HCT116 (cell line): ENCODE data around the gene EPHA10. TPM values are rescaled to one million over a fixed set of nuclear protein-coding genes. Genes with fewer than 3 reads are reported as not detected.

ENCODE experiments used
- ATAC-seq: fragments of 200-7000 bp; cut with Tn5 transposase; 2 replicates; pipeline ENCODE4 v1.9.1; 2020; ENCODE audit warnings: mild to moderate bottlenecking, moderate library complexity
- BruUV-seq: library from RNA; stranded (reverse); fragments of 400-500 nt; replicated peaks from 2 replicates; lab custom pipeline; 2021; lab: Mats Ljungman, UMichigan
- CTCF ChIA-PET: fragments of 300-600 bp; sonication (Branson Sonifier 250); formaldehyde crosslinking; loops from one replicate; lab custom pipeline; 2021; ENCODE audit warnings: antibody characterized with exemption; lab: Charles Lee
- POLR2A ChIA-PET: fragments of 300-600, 350-600 bp; sonication (Branson Sonifier 250); formaldehyde crosslinking; loops from one replicate; lab custom pipeline; 2021; ENCODE audit warnings: antibody characterized with exemption; lab: Charles Lee
- RAD21 ChIA-PET, 2 experiments: fragments of 300-600 bp; sonication (Branson Sonifier 250); formaldehyde crosslinking; loops; one replicate each; lab custom pipeline; 2023; ENCODE audit warnings: low total read pairs in 2 of 2; ENCODE audit not compliant: uncharacterized antibody in 2 of 2, unreplicated experiment in 2 of 2, low non-redundant PET in 1 of 2; lab: Charles Lee
- DNase-seq: peaks from one replicate; pipeline ENCODE4 v3.0.0-alpha.2; 2010; ENCODE audit warnings: low read depth, low spot score
- H2AFZ ChIP-seq: fragments of 200-600 bp; shearing (Covaris generic), sonication (generic); 2 replicates; pipeline ENCODE4 v1.6.1; 2017; ENCODE audit warnings: low read depth, mixed run types, mixed read lengths, antibody characterized with exemption, low read length; ENCODE audit not compliant: poor library complexity, severe bottlenecking
- H3K27ac ChIP-seq: 2 replicates; pipeline ENCODE4 v1.5.1; 2012; ENCODE audit warnings: low read depth, low read length
- H3K27me3 ChIP-seq: fragments of 200-600 bp; sonication (generic); 2 replicates; pipeline ENCODE4 v1.6.1; 2016; ENCODE audit warnings: mixed run types, low read length, mixed read lengths; ENCODE audit not compliant: insufficient read depth
- H3K36me3 ChIP-seq, 2 experiments: fragments of 200-500 bp in 1 of 2; fragments of 200-600 bp in 1 of 2; sonication (Bioruptor generic) in 1 of 2; sonication (generic) in 1 of 2; 2 replicates each; pipeline versions ENCODE4 v1.5.1 to v1.6.1; 2014 to 2016; ENCODE audit warnings: low read length in 2 of 2, inconsistent platforms in 1 of 2, mixed read lengths in 1 of 2, mixed run types in 1 of 2; ENCODE audit not compliant: insufficient read depth in 2 of 2, control insufficient read depth in 1 of 2
- H3K4me1 ChIP-seq, 2 experiments: fragments of 200-600 bp in 1 of 2; sonication (generic) in 1 of 2; 2 replicates each; pipeline versions ENCODE4 v1.5.1 to v1.6.1; 2012 to 2017; ENCODE audit warnings: low read length in 2 of 2, inconsistent platforms in 1 of 2, mild to moderate bottlenecking in 1 of 2, mixed read lengths in 1 of 2, mixed run types in 1 of 2, moderate library complexity in 1 of 2; ENCODE audit not compliant: insufficient read depth in 2 of 2, control insufficient read depth in 1 of 2
- H3K4me2 ChIP-seq: fragments of 200-600 bp; sonication (generic); 2 replicates; pipeline ENCODE4 v1.6.1; 2017; ENCODE audit warnings: mixed run types, low read length, mixed read lengths
- H3K4me3 ChIP-seq, 2 experiments: fragments of 200-600 bp in 1 of 2; sonication (generic) in 1 of 2; replicated peaks in 1 of 2; 2 replicates each; pipeline ENCODE4 v1.5.1; 2011 to 2016; ENCODE audit warnings: low read length in 2 of 2, control low read depth in 1 of 2, low read depth in 1 of 2, mild to moderate bottlenecking in 1 of 2, mixed read lengths in 1 of 2, mixed run types in 1 of 2
- H3K79me2 ChIP-seq: fragments of 200-600 bp; sonication (generic); 2 replicates; pipeline ENCODE4 v1.6.1; 2017; ENCODE audit warnings: mild to moderate bottlenecking, mixed run types, low read length, moderate library complexity, mixed read lengths; ENCODE audit not compliant: insufficient read depth
- H3K9ac ChIP-seq: fragments of 200-600 bp; sonication (generic); 2 replicates; pipeline ENCODE4 v1.6.1; 2016; ENCODE audit warnings: low read length, mixed read lengths
- H3K9me2 ChIP-seq: fragments of 200-600 bp; sonication (generic), shearing (Covaris generic); 2 replicates; pipeline ENCODE4 v1.6.1; 2017; ENCODE audit warnings: mixed run types, mild to moderate bottlenecking, moderate library complexity; ENCODE audit not compliant: insufficient read depth
- H3K9me3 ChIP-seq, 2 experiments: fragments of 200-500 bp in 1 of 2; fragments of 200-600 bp in 1 of 2; sonication (Bioruptor generic) in 1 of 2; sonication (generic) in 1 of 2; 2 replicates each; pipeline ENCODE4 v1.6.1; 2014 to 2017; ENCODE audit warnings: low read length in 2 of 2, mixed read lengths in 2 of 2, inconsistent platforms in 1 of 2, low read depth in 1 of 2, mild to moderate bottlenecking in 1 of 2, mixed run types in 1 of 2, moderate library complexity in 1 of 2; ENCODE audit not compliant: control insufficient read depth in 1 of 2, insufficient read depth in 1 of 2
- H4K20me1 ChIP-seq: fragments of 200-600 bp; sonication (generic), shearing (Covaris generic); 2 replicates; pipeline ENCODE4 v1.6.1; 2017; ENCODE audit warnings: mixed run types, mild to moderate bottlenecking, moderate library complexity; ENCODE audit not compliant: insufficient read depth
- CBX3 ChIP-seq: IDR thresholded peaks from 2 replicates; pipeline ENCODE4 v1.6.1; 2012; ENCODE audit warnings: low read depth
- EGR1 ChIP-seq: IDR thresholded peaks from 2 replicates; pipeline ENCODE4 v1.6.1; 2012; ENCODE audit warnings: low read depth
- ELF1 ChIP-seq: IDR thresholded peaks from 2 replicates; pipeline ENCODE4 v1.6.1; 2012; ENCODE audit warnings: low read depth, borderline replicate concordance
- EZH2phosphoT487 ChIP-seq: fragments of 200-600 bp; IDR thresholded peaks from 2 replicates; pipeline ENCODE4 v1.6.1; 2018; ENCODE audit warnings: antibody characterized with exemption, borderline replicate concordance
- JUND ChIP-seq: IDR thresholded peaks from 2 replicates; pipeline ENCODE4 v1.6.1; 2012
- POLR2A ChIP-seq: IDR thresholded peaks from 2 replicates; pipeline ENCODE4 v1.7.0; 2011; ENCODE audit warnings: borderline replicate concordance; ENCODE audit not compliant: insufficient read depth, insufficient read length; ENCODE audit errors: extremely low read depth
- POLR2AphosphoS5 ChIP-seq: IDR thresholded peaks from 2 replicates; pipeline ENCODE4 v1.6.1; 2011; ENCODE audit warnings: mild to moderate bottlenecking, low read depth, low read length, moderate library complexity
- RAD21 ChIP-seq: IDR thresholded peaks from 2 replicates; pipeline ENCODE4 v1.6.1; 2012; ENCODE audit warnings: low read depth, mild to moderate bottlenecking
- SIN3A ChIP-seq: IDR thresholded peaks from 2 replicates; pipeline ENCODE4 v1.6.1; 2012; ENCODE audit warnings: low read depth
- SP1 ChIP-seq: IDR thresholded peaks from 2 replicates; pipeline ENCODE4 v1.6.1; 2012; ENCODE audit warnings: low read depth
- SRF ChIP-seq: IDR thresholded peaks from 2 replicates; pipeline ENCODE4 v1.6.1; 2012; ENCODE audit warnings: low read depth
- TCF7L2 ChIP-seq: IDR thresholded peaks from 2 replicates; pipeline ENCODE4 v1.7.0; 2011; ENCODE audit warnings: borderline replicate concordance, inconsistent platforms; ENCODE audit not compliant: insufficient read depth, insufficient read length; ENCODE audit errors: extremely low read depth
- YY1 ChIP-seq: IDR thresholded peaks from 2 replicates; pipeline ENCODE4 v1.6.1; 2011; ENCODE audit warnings: low read length, low read depth, moderate library complexity, mild to moderate bottlenecking; ENCODE audit not compliant: insufficient replicate concordance; ENCODE audit errors: extremely low read depth
- ZFX ChIP-seq: fragments of 450-650 bp; IDR thresholded peaks from 2 replicates; pipeline ENCODE4 v1.6.1; 2017
- ZNF274 ChIP-seq: fragments of 200-500 bp; sonication (Bioruptor generic); IDR thresholded peaks from 2 replicates; pipeline ENCODE4 v1.6.1; 2014; ENCODE audit warnings: mild to moderate bottlenecking, low read depth, low read length, inconsistent platforms
- intact Hi-C: fragments of 100-400 bp; cut with micrococcal nuclease; formaldehyde crosslinking; loops from 2 replicates; pipeline ENCODE4 v1.10.0; 2022
- total RNA-seq: library from RNA; stranded (reverse); gene quantifications from one replicate; pipeline ENCODE4 v1.2.1, GENCODE V29; 2021; ENCODE audit not compliant: unreplicated experiment
- TF ChIP-seq, protein P1 (sequence below): IDR thresholded peaks from 2 replicates; pipeline ENCODE4 v1.6.1; 2012
- TF ChIP-seq, protein P2 (sequence below): IDR thresholded peaks from 2 replicates; pipeline ENCODE4 v1.6.1; 2012
- TF ChIP-seq, protein P3 (sequence below), 3 experiments: fragments of 200-600 bp in 1 of 3; sonication (generic) in 1 of 3; IDR thresholded peaks in 2 of 3; conservative IDR thresholded peaks in 1 of 3; 2 replicates each; pipeline ENCODE4 v1.5.1; 2012 to 2017; ENCODE audit warnings: low read depth in 2 of 3, low read length in 2 of 3, antibody characterized with exemption in 1 of 3, borderline replicate concordance in 1 of 3, control low read depth in 1 of 3, mild to moderate bottlenecking in 1 of 3, mixed read lengths in 1 of 3, mixed run types in 1 of 3, moderate library complexity in 1 of 3; ENCODE audit not compliant: insufficient read depth in 1 of 3

Gene EPHA10
- total RNA-seq, 1 experiment from 2014 or later, result 6.5 TPM

GRCh38 chr1:37677143-37677439 lies 87.8 kb downstream of the EPHA10 start:
- TF ChIP-seq TCF7L2, result no peak
- TF ChIP-seq, protein P1, sequence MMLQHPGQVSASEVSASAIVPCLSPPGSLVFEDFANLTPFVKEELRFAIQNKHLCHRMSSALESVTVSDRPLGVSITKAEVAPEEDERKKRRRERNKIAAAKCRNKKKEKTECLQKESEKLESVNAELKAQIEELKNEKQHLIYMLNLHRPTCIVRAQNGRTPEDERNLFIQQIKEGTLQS, result no peak
- no peak for TF ChIP-seq EZH2phosphoT487
- DNase-seq (no peak), ATAC-seq (no peak)
- CTCF ChIA-PET, result interaction anchor here (1.2 kb wide), 1 partner anchor 74 kb away, joined by 3 read pairs; no protein-coding TSS in a partner anchor
- Histone ChIP-seq H4K20me1 (no peaks in the 10 kb centered on the region), H3K9me2 (no peaks in the 10 kb centered on the region), H3K4me2 (no peak overlapping the region), H3K9me3 (no peaks in the 10 kb centered on the region), H3K27me3 (peaks cover 9% of the 10 kb centered on the region; the same call in 1 of the 2 replicates), H3K9ac (no peak overlapping the region), H3K4me1 (no peaks in the 10 kb centered on the region; a peak in 1 of 4 replicates), H3K36me3 (no peaks in the 10 kb centered on the region; a peak in 2 of 4 replicates), H2AFZ (no peak overlapping the region), H3K4me3 (no peak overlapping the region), H3K27ac (no peak overlapping the region), H3K79me2 (no peaks in the 10 kb centered on the region)
- RAD21 ChIA-PET, result no interaction called here
- POLR2A ChIA-PET, result no interaction called here
- BruUV-seq, result no TSS peak
- intact Hi-C loops, result no loop called here

DNA sequence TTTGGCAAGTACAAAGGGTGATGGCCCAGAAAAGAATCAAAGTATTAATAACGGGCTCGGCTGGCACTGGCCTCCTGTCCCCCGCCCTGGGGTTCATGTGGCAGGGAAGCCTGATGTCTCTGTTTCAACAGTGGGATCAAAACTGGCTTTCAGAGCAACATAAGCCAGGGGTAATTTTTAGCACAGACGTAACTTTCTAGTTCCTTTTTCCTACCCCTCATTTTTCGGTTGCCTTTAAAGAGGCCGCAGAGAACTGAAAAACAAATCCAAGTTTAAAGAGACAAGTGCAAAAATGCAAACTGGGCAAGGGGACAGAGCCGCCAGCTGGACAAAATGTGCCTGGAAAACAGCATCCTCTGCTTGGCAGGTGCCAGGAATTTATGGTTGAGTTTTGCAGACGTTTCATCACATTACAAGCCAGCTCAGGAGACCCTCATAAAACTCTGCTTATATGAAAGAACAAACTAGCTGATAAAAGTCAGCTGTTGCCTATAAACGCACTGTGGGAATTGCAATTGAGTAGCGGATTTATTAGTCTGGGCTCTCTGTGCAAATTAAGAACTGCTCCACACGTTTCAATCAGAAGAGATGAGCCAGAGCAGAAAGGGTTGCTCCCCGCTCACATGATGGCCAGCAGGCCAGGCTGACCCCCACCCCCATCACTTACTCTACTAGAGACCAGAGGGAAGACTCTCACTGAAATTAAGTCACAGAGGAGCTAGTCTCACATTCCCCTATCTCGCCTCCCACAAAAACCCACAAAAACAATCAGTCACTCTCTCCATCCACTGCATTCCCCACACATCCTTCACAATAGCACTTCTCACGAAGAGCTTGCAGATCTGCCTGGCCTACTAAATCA lies 88.4 kb downstream of the EPHA10 start:
- Histone ChIP-seq H4K20me1 (no peaks in the 10 kb centered on the region), H3K79me2 (no peaks in the 10 kb centered on the region), H3K9me2 (no peaks in the 10 kb centered on the region), H3K9me3 (no peaks in the 10 kb centered on the region), H2AFZ (no peak overlapping the region), H3K9ac (no peak overlapping the region), H3K4me2 (no peak overlapping the region), H3K27ac (no peak overlapping the region), H3K4me1 (no peaks in the 10 kb centered on the region; a peak in 1 of 4 replicates), H3K4me3 (no peak overlapping the region), H3K27me3 (peaks cover 11% of the 10 kb centered on the region; the same call in 1 of the 2 replicates), H3K36me3 (no peaks in the 10 kb centered on the region; a peak in 1 of 4 replicates)
- ATAC-seq (no peak), DNase-seq (no peak)
- intact Hi-C loops, result no loop called here
- no TSS peak for BruUV-seq
- ChIA-PET CTCF (interaction anchor here (1.2 kb wide), 1 partner anchor 73 kb away, joined by 3 read pairs; no protein-coding TSS in a partner anchor), POLR2A (no interaction called here), RAD21 (no interaction called here)
- no peak for TF ChIP-seq RAD21
- TF ChIP-seq POLR2A, result no peak
- TF ChIP-seq, protein P2, sequence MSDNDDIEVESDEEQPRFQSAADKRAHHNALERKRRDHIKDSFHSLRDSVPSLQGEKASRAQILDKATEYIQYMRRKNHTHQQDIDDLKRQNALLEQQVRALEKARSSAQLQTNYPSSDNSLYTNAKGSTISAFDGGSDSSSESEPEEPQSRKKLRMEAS, result no peak
- TF ChIP-seq ELF1, result no peak
- TF ChIP-seq SP1, result no peak
- TF ChIP-seq, protein P3, sequence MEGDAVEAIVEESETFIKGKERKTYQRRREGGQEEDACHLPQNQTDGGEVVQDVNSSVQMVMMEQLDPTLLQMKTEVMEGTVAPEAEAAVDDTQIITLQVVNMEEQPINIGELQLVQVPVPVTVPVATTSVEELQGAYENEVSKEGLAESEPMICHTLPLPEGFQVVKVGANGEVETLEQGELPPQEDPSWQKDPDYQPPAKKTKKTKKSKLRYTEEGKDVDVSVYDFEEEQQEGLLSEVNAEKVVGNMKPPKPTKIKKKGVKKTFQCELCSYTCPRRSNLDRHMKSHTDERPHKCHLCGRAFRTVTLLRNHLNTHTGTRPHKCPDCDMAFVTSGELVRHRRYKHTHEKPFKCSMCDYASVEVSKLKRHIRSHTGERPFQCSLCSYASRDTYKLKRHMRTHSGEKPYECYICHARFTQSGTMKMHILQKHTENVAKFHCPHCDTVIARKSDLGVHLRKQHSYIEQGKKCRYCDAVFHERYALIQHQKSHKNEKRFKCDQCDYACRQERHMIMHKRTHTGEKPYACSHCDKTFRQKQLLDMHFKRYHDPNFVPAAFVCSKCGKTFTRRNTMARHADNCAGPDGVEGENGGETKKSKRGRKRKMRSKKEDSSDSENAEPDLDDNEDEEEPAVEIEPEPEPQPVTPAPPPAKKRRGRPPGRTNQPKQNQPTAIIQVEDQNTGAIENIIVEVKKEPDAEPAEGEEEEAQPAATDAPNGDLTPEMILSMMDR (IDR thresholded peaks at IDR 0.05 in 2 of 3, conservative IDR thresholded peaks at IDR 0.05 in 1 of 3; ENCODE audit: borderline replicate concordance in 1 of 3, insufficient read depth in 1 of 3, low read depth in 2 of 3, low read length in 2 of 3), result no peak
- TF ChIP-seq, protein P1, result no peak
- TF ChIP-seq POLR2AphosphoS5, result no peak
- no peak for TF ChIP-seq YY1
- no peak for TF ChIP-seq SRF
- no peak for TF ChIP-seq EGR1
- TF ChIP-seq ZFX, result no peak
- TF ChIP-seq ZNF274, result no peak
- TF ChIP-seq CBX3, result no peak
- no peak for TF ChIP-seq JUND
- no peak for TF ChIP-seq TCF7L2
- no peak for TF ChIP-seq SIN3A
